H9 (cell line): ENCODE measurements around the gene SMTNL2. TPM values are rescaled to one million over a fixed set of nuclear protein-coding genes. Genes with fewer than 3 reads are reported as not detected.

Source experiments
- DNase-seq: peaks from one replicate; pipeline ENCODE4 v3.0.0-alpha.2; 2017
- H2AFZ ChIP-seq: one replicate; pipeline ENCODE4 v1.6.1; 2013; ENCODE audit warnings: mild to moderate bottlenecking, low read length, control low read depth, moderate library complexity
- H2AK5ac ChIP-seq: 2 replicates; pipeline ENCODE4 v1.6.1; 2013; ENCODE audit warnings: low read length, control low read depth, mixed read lengths; ENCODE audit not compliant: insufficient read length
- H2BK120ac ChIP-seq: one replicate; pipeline ENCODE4 v1.6.1; 2013; ENCODE audit warnings: low read depth, mild to moderate bottlenecking, low read length, control low read depth, inconsistent platforms; ENCODE audit not compliant: poor library complexity, severe bottlenecking
- H2BK12ac ChIP-seq: 2 replicates; pipeline ENCODE4 v1.6.1; 2013; ENCODE audit warnings: low read length, control low read depth, mixed read lengths, low read depth; ENCODE audit not compliant: insufficient read length
- H2BK15ac ChIP-seq: 2 replicates; pipeline ENCODE4 v1.6.1; 2013; ENCODE audit warnings: low read depth, low read length, control low read depth
- H2BK20ac ChIP-seq: one replicate; pipeline ENCODE4 v1.6.1; 2013; ENCODE audit warnings: low read depth, mild to moderate bottlenecking, low read length, control low read depth, inconsistent platforms; ENCODE audit not compliant: poor library complexity, severe bottlenecking
- H2BK5ac ChIP-seq: 2 replicates; pipeline ENCODE4 v1.6.1; 2013; ENCODE audit warnings: low read length, control low read depth, mixed read lengths; ENCODE audit not compliant: insufficient read length
- H3K14ac ChIP-seq: 2 replicates; pipeline ENCODE4 v1.6.1; 2013; ENCODE audit warnings: low read length, control low read depth; ENCODE audit not compliant: insufficient read depth
- H3K18ac ChIP-seq: 2 replicates; pipeline ENCODE4 v1.6.1; 2013; ENCODE audit warnings: low read depth, mild to moderate bottlenecking, mixed read lengths, low read length, control low read depth; ENCODE audit not compliant: insufficient read length
- H3K23ac ChIP-seq: 2 replicates; pipeline ENCODE4 v1.6.1; 2013; ENCODE audit warnings: low read length, control low read depth, mixed read lengths, low read depth; ENCODE audit not compliant: insufficient read length
- H3K23me2 ChIP-seq: 2 replicates; pipeline ENCODE4 v1.6.1; 2013; ENCODE audit warnings: low read depth, mild to moderate bottlenecking, mixed read lengths, low read length, control low read depth; ENCODE audit not compliant: insufficient read length, poor library complexity, severe bottlenecking
- H3K27ac ChIP-seq: 2 replicates; pipeline ENCODE4 v1.5.1; 2013; ENCODE audit warnings: low read length, control low read depth, mixed read lengths, low read depth; ENCODE audit not compliant: insufficient read length
- H3K27me3 ChIP-seq: 2 replicates; pipeline ENCODE4 v1.6.1; 2013; ENCODE audit warnings: low read length, control low read depth, inconsistent platforms; ENCODE audit not compliant: insufficient read depth
- H3K4ac ChIP-seq: 2 replicates; pipeline ENCODE4 v1.6.1; 2013; ENCODE audit warnings: low read depth, mild to moderate bottlenecking, control low read depth, inconsistent platforms, low read length, moderate library complexity
- H3K4me1 ChIP-seq: 2 replicates; pipeline ENCODE4 v1.6.1; 2013; ENCODE audit warnings: low read length, control low read depth, inconsistent platforms; ENCODE audit not compliant: insufficient read depth
- H3K4me2 ChIP-seq: 2 replicates; pipeline ENCODE4 v1.6.1; 2013; ENCODE audit warnings: low read length, control low read depth, mixed read lengths; ENCODE audit not compliant: insufficient read length, insufficient read depth
- H3K56ac ChIP-seq: 2 replicates; pipeline ENCODE4 v1.6.1; 2013; ENCODE audit warnings: low read depth, mild to moderate bottlenecking, mixed read lengths, low read length, control low read depth; ENCODE audit not compliant: insufficient read length
- H3K79me1 ChIP-seq: 2 replicates; pipeline ENCODE4 v1.6.1; 2013; ENCODE audit warnings: low read depth, mild to moderate bottlenecking, moderate library complexity, low read length, control low read depth, inconsistent platforms; ENCODE audit not compliant: insufficient read depth, poor library complexity, severe bottlenecking
- H3K79me2 ChIP-seq: 2 replicates; pipeline ENCODE4 v1.6.1; 2013; ENCODE audit warnings: low read length, control low read depth, inconsistent platforms; ENCODE audit not compliant: insufficient read depth
- H3K9ac ChIP-seq: 2 replicates; pipeline ENCODE4 v1.6.1; 2013; ENCODE audit warnings: low read length, control low read depth, mixed read lengths; ENCODE audit not compliant: insufficient read length; ENCODE audit errors: extremely low read depth
- H3K9me3 ChIP-seq: one replicate; pipeline ENCODE4 v1.6.1; 2013; ENCODE audit warnings: low read depth, low read length, inconsistent platforms; ENCODE audit not compliant: control insufficient read depth
- H3T11ph ChIP-seq: one replicate; pipeline ENCODE4 v1.6.1; 2013; ENCODE audit warnings: mild to moderate bottlenecking, low read length, control low read depth, inconsistent platforms
- H4K20me1 ChIP-seq: one replicate; pipeline ENCODE4 v1.6.1; 2013; ENCODE audit not compliant: control insufficient read depth, insufficient read length, insufficient read depth
- H4K5ac ChIP-seq: 2 replicates; pipeline ENCODE4 v1.6.1; 2013; ENCODE audit warnings: low read depth, mild to moderate bottlenecking, mixed read lengths, low read length, control low read depth; ENCODE audit not compliant: insufficient read length
- H4K8ac ChIP-seq: replicated peaks from 2 replicates; pipeline ENCODE4 v1.6.1; 2013; ENCODE audit warnings: low read length, control low read depth, mixed read lengths, low read depth; ENCODE audit not compliant: insufficient read length
- H4K91ac ChIP-seq: 2 replicates; pipeline ENCODE4 v1.6.1; 2013; ENCODE audit warnings: low read depth, mild to moderate bottlenecking, moderate library complexity, mixed read lengths, low read length, control low read depth; ENCODE audit not compliant: insufficient read length
- H3K27ac Mint-ChIP-seq, 3 experiments: 2 replicates in 2 of 3; 3 replicates in 1 of 3; pipeline ENCODE4 v1.8.0; 2020 to 2021; ENCODE audit warnings: mixed read lengths in 3 of 3, mild to moderate bottlenecking in 1 of 3, moderate library complexity in 1 of 3
- H3K27me3 Mint-ChIP-seq: 2 replicates; pipeline ENCODE4 v1.8.0; 2021; ENCODE audit warnings: low read depth, mild to moderate bottlenecking, moderate library complexity, mixed read lengths
- H3K36me3 Mint-ChIP-seq, 3 experiments: 2 replicates in 2 of 3; 3 replicates in 1 of 3; pipeline ENCODE4 v1.8.0; 2020 to 2021; ENCODE audit warnings: low read depth in 3 of 3, mixed read lengths in 3 of 3; ENCODE audit not compliant: insufficient read depth in 1 of 3
- H3K4me1 Mint-ChIP-seq, 2 experiments: 2 replicates each; pipeline ENCODE4 v1.8.0; 2020; ENCODE audit warnings: mixed read lengths in 2 of 2
- H3K4me3 Mint-ChIP-seq, 2 experiments: 2 replicates in 1 of 2; 3 replicates in 1 of 2; pipeline ENCODE4 v1.8.0; 2020 to 2021; ENCODE audit warnings: mild to moderate bottlenecking in 2 of 2, mixed read lengths in 2 of 2, moderate library complexity in 1 of 2
- H3K9me3 Mint-ChIP-seq, 2 experiments: 2 replicates in 1 of 2; 3 replicates in 1 of 2; pipeline ENCODE4 v1.8.0; 2020; ENCODE audit warnings: mild to moderate bottlenecking in 2 of 2, mixed read lengths in 2 of 2, moderate library complexity in 1 of 2
- CTCF ChIP-seq: fragments of 200-600 bp; sonication (generic); conservative IDR thresholded peaks from 3 replicates; pipeline ENCODE4 v1.8.0; 2021; ENCODE audit warnings: antibody characterized with exemption, mild to moderate bottlenecking
- WGBS: extraction: QIAGEN DNeasy Blood & Tissue Kit; methylation state at CpG from one replicate; pipeline ENCODE4 v1.1.7; 2013; ENCODE audit warnings: missing lambda C conversion rate, low lambda C conversion rate, mixed read lengths; ENCODE audit not compliant: insufficient read length; ENCODE audit errors: extremely low coverage; 5-methylcytosine and 5-hydroxymethylcytosine counted together
- total RNA-seq: library from RNA; stranded (reverse); gene quantifications from 2 replicates; pipeline ENCODE4 v1.2.1, GENCODE V29; 2021

Gene SMTNL2
- total RNA-seq, 1 experiment from 2014 or later, result 0.77 TPM

GRCh38 chr17:4551796-4552525, 32.4 kb upstream of the SMTNL2 start:
- Histone ChIP-seq H3K23ac (no peak overlapping the region), H4K8ac (no peak overlapping the region), H2BK12ac (no peak overlapping the region), H3K9ac (no peak overlapping the region), H2BK120ac (no peak overlapping the region), H3K79me1 (no peaks in the 10 kb centered on the region), H2AFZ (no peak overlapping the region), H2BK20ac (no peak overlapping the region), H4K20me1 (peaks cover 3% of the 10 kb centered on the region), H3K18ac (no peak overlapping the region), H4K91ac (no peak overlapping the region), H2BK15ac (no peak overlapping the region), H3K4ac (no peak overlapping the region), H4K5ac (no peak overlapping the region), H3T11ph (no peak overlapping the region), H3K4me2 (no peak overlapping the region), H3K27me3 (no peaks in the 10 kb centered on the region), H2AK5ac (no peak overlapping the region), H3K14ac (no peak overlapping the region), H3K9me3 (no peaks in the 10 kb centered on the region), H3K56ac (no peak overlapping the region), H3K27ac (no peak overlapping the region), H3K4me1 (peaks cover 4% of the 10 kb centered on the region; the same call in 1 of the 2 replicates), H3K23me2 (peaks cover 11% of the 10 kb centered on the region), H2BK5ac (no peak overlapping the region), H3K79me2 (peaks cover 9% of the 10 kb centered on the region; the same call in 1 of the 2 replicates)
- no peak for DNase-seq
- H3K4me3 Mint-ChIP-seq, result no peak overlapping the region
- H3K27ac Mint-ChIP-seq, result no peak overlapping the region
- H3K4me1 Mint-ChIP-seq, result peaks cover 19 to 29% of the 10 kb centered on the region in 2 experiments
- H3K9me3 Mint-ChIP-seq, result no peaks in the 10 kb centered on the region
- H3K27me3 Mint-ChIP-seq, result no peaks in the 10 kb centered on the region
- no peak for TF ChIP-seq CTCF
- peaks cover 42 to 78% (median 64%) of the 10 kb centered on the region in 3 experiments for H3K36me3 Mint-ChIP-seq
- WGBS, result no CpG with 5 or more reads among the region's 27 CpGs
